ENCODE measurements around the gene COX6A2.

- TF ChIP-seq CTCF (optimal IDR thresholded peaks at IDR 0.05 in 1 of 3, IDR thresholded peaks at IDR 0.05 in 1 of 3, conservative IDR thresholded peaks at IDR 0.05 in 1 of 3; ENCODE audit: extremely low read depth in 1 of 3, insufficient read depth in 2 of 3, low read length in 3 of 3) (no peak), EZH2 (IDR thresholded peaks at IDR 0.05; ENCODE audit: low read length) (no peak)
Observed at GRCh38 chr16:31412750-31413149, 15.4 kb downstream of the COX6A2 start.

All from keratinocyte (primary cell).